ENCODE measurements around the gene IMMP2L. TPM values are rescaled to one million over a fixed set of nuclear protein-coding genes. Genes with fewer than 3 reads are reported as not detected.

Gene IMMP2L
- polyA plus RNA-seq, 2 of the 4 experiments (the other 2 are of a cell fraction): 16.1 to 23.8 TPM

- FAIRE-seq (peak; percentile 23), ATAC-seq (peak; percentile 3 to 7; a peak in 1 of 6 replicates), DNase-seq (ENCODE audit: low read depth in 1 of 2, low spot score in 1 of 2) (peak in 1 of 2 experiments; percentile 28)
- H3K4me1 ChIP-seq: peaks cover 26% of the 10 kb centered on the region
- TF ChIP-seq MAFK (IDR thresholded peaks at IDR 0.05; ENCODE audit: partially characterized antibody): no peak
- no peak for TF ChIP-seq E2F6 (IDR thresholded peaks at IDR 0.05; ENCODE audit: borderline replicate concordance, low read depth)
- no peak for TF ChIP-seq MYC (IDR thresholded peaks at IDR 0.05; ENCODE audit: borderline replicate concordance, low read length)
- TF ChIP-seq RAD21 (conservative IDR thresholded peaks at IDR 0.05 in 1 of 2, IDR thresholded peaks at IDR 0.05 in 1 of 2): no peak
- WGBS (ENCODE audit: missing lambda C conversion rate): 35% methylated on average over 4 of the region's 4 CpGs
- ChIA-PET POLR2A (interaction anchor here (1.5 to 2.0 kb wide), 2 partner anchors 44 to 62 kb away, joined by 8 to 14 read pairs; no protein-coding TSS in a partner anchor), CTCF (interaction anchor here (0.7 to 2.6 kb wide), 5 partner anchors 11 to 485 kb away, joined by 3 to 9 read pairs (median 3); no protein-coding TSS in a partner anchor)
- H3K9me3 ChIP-seq: no peaks in the 10 kb centered on the region
- H3K4me2 ChIP-seq: peak overlapping the region; percentile 78
- peak overlapping the region; percentile 88 to 99 for H3K27ac ChIP-seq
- H3K4me3 ChIP-seq: peak overlapping the region; percentile 65
Measured at GRCh38 chr7:111560773-111561653, 1.3 kb downstream of the IMMP2L start.

GRCh38 chr7:111558991-111559390 lies 3.3 kb downstream of the IMMP2L start:
- FAIRE-seq: no peak

More at GRCh38 chr7:111558991-111559390, 3.3 kb downstream of the IMMP2L start:
- Histone ChIP-seq H3K4me2 (peak overlapping the region; percentile 78; the same call in 2 of the 3 replicates), H3K9me3 (no peaks in the 10 kb centered on the region), H3K27ac (peak overlapping the region in 1 of 2 experiments; percentile 38; a peak in 1 of 6 replicates), H3K4me1 (peaks cover 26% of the 10 kb centered on the region), H3K4me3 (no peak overlapping the region)
- 88% methylated on average over 1 of the region's 1 CpG for WGBS (ENCODE audit: missing lambda C conversion rate)
- ATAC-seq (no peak), DNase-seq (ENCODE audit: low read depth in 1 of 2, low spot score in 1 of 2) (no peak)
- POLR2A ChIA-PET: no interaction called here
- CTCF ChIA-PET: interaction anchor here (1.2 to 1.3 kb wide), 2 partner anchors 15 to 177 kb away, joined by 3 read pairs; no protein-coding TSS in a partner anchor
- TF ChIP-seq EP300 (IDR thresholded peaks at IDR 0.05): no peak
- TF ChIP-seq SREBF2 (IDR thresholded peaks at IDR 0.05): no peak
- no peak for TF ChIP-seq BHLHE40 (IDR thresholded peaks at IDR 0.05; ENCODE audit: low read depth, low read length)
- TF ChIP-seq JUN (IDR thresholded peaks at IDR 0.05): no peak
- no peak for TF ChIP-seq ZC3H11A (IDR thresholded peaks at IDR 0.05)
- TF ChIP-seq PHF8 (IDR thresholded peaks at IDR 0.05; ENCODE audit: borderline replicate concordance, low read depth): no peak
- no peak for TF ChIP-seq CEBPB (IDR thresholded peaks at IDR 0.05)
- TF ChIP-seq CBX2 (IDR thresholded peaks at IDR 0.05; ENCODE audit: borderline replicate concordance, low read depth): no peak
- no peak for TF ChIP-seq PBX3 (IDR thresholded peaks at IDR 0.05)
- no peak for TF ChIP-seq SMC3 (IDR thresholded peaks at IDR 0.05)
- no peak for TF ChIP-seq FOSL2 (IDR thresholded peaks at IDR 0.05)
- no peak for TF ChIP-seq FOSL2 (CRISPR knock-in tag; IDR thresholded peaks at IDR 0.05)
- TF ChIP-seq REST (IDR thresholded peaks at IDR 0.05): no peak
- TF ChIP-seq NR3C1 (IDR thresholded peaks at IDR 0.05): no peak
- no peak for TF ChIP-seq RAD21 (conservative IDR thresholded peaks at IDR 0.05 in 1 of 2, IDR thresholded peaks at IDR 0.05 in 1 of 2)

All from A549 (cell line).